MCF 10A (cell line): ENCODE results near the gene PPY. TPM values are rescaled to one million over a fixed set of nuclear protein-coding genes. Genes with fewer than 3 reads are reported as not detected.

Experiments
- BruUV-seq: library from RNA; stranded (reverse); fragments of 400-500 nt; replicated peaks from 2 replicates; lab custom pipeline; 2021; lab: Mats Ljungman, UMichigan
- CTCF ChIA-PET: fragments of 300-600 bp; sonication (Branson Sonifier 250); formaldehyde crosslinking; extraction: SDS; loops from one replicate; lab custom pipeline; 2021; ENCODE audit warnings: antibody characterized with exemption, inconsistent platforms; lab: Yijun Ruan, JAX
- POLR2A ChIA-PET: fragments of 300-600, 350-650 bp; sonication (Branson Sonifier 250); formaldehyde crosslinking; extraction: SDS; loops from one replicate; lab custom pipeline; 2020; ENCODE audit warnings: antibody characterized with exemption, inconsistent platforms; lab: Yijun Ruan, JAX
- DNase-seq: peaks from one replicate; pipeline ENCODE4 v3.0.0-alpha.2; 2018; ENCODE audit not compliant: unreplicated experiment
- H3K27ac Mint-ChIP-seq: one replicate; pipeline ENCODE4 v1.8.0; 2022; ENCODE audit warnings: mild to moderate bottlenecking, low read depth, mixed read lengths; ENCODE audit not compliant: unreplicated experiment
- H3K27me3 Mint-ChIP-seq: one replicate; pipeline ENCODE4 v1.8.0; 2022; ENCODE audit warnings: mixed read lengths; ENCODE audit not compliant: insufficient read depth, unreplicated experiment
- H3K36me3 Mint-ChIP-seq: one replicate; pipeline ENCODE4 v1.8.0; 2022; ENCODE audit warnings: mild to moderate bottlenecking, moderate library complexity, mixed read lengths; ENCODE audit not compliant: insufficient read depth, unreplicated experiment
- H3K4me1 Mint-ChIP-seq: one replicate; pipeline ENCODE4 v1.8.0; 2022; ENCODE audit warnings: mixed read lengths; ENCODE audit not compliant: insufficient read depth, unreplicated experiment
- H3K4me3 Mint-ChIP-seq: one replicate; pipeline ENCODE4 v1.8.0; 2022; ENCODE audit warnings: mild to moderate bottlenecking, moderate library complexity, mixed read lengths; ENCODE audit not compliant: unreplicated experiment
- H3K9me3 Mint-ChIP-seq: one replicate; pipeline ENCODE4 v1.8.0; 2022; ENCODE audit warnings: mixed read lengths; ENCODE audit not compliant: unreplicated experiment
- CTCF ChIP-seq: fragments of 200-600 bp; IDR thresholded peaks from one replicate; pipeline ENCODE4 v1.8.0; 2022; ENCODE audit warnings: antibody characterized with exemption, mild to moderate bottlenecking; ENCODE audit not compliant: unreplicated experiment
- intact Hi-C: fragments of 100-400 bp; cut with micrococcal nuclease; formaldehyde crosslinking; loops from 2 replicates; pipeline ENCODE4 v1.14.1; 2022
- total RNA-seq: library from RNA; stranded (reverse); gene quantifications from 2 replicates; pipeline ENCODE4 v1.2.3, GENCODE V29; 2022

PPY gene
- total RNA-seq, 1 experiment from 2014 or later: not detected

- Mint-ChIP-seq H3K27ac (no peak overlapping the region), H3K4me3 (no peak overlapping the region), H3K9me3 (no peaks in the 10 kb centered on the region), H3K36me3 (no peaks in the 10 kb centered on the region), H3K27me3 (peaks cover 71% of the 10 kb centered on the region), H3K4me1 (no peaks in the 10 kb centered on the region)
- CTCF ChIA-PET: interaction anchor here (3.0 kb wide), 1 partner anchor 49 kb away, joined by 8 read pairs; no protein-coding TSS in a partner anchor
- no peak for DNase-seq
- BruUV-seq: no TSS peak
- intact Hi-C loops: no loop called here
- no peak for TF ChIP-seq CTCF
- POLR2A ChIA-PET: interaction anchor here (0.6 kb wide), 1 partner anchor 261 kb away, joined by 4 read pairs; no protein-coding TSS in a partner anchor
Observed at GRCh38 chr17:43927060-43927864, 15.0 kb downstream of the PPY start.

- ChIA-PET CTCF (interaction anchor here (0.6 to 3.4 kb wide), 4 partner anchors 14 to 66 kb away, joined by 4 to 11 read pairs (median 7); no protein-coding TSS in a partner anchor), POLR2A (interaction anchor here (0.9 kb wide), 1 partner anchor 13 kb away, joined by 3 read pairs; no protein-coding TSS in a partner anchor)
- Mint-ChIP-seq H3K4me1 (no peaks in the 10 kb centered on the region), H3K36me3 (no peaks in the 10 kb centered on the region), H3K4me3 (no peak overlapping the region), H3K9me3 (no peaks in the 10 kb centered on the region), H3K27me3 (peaks cover 69% of the 10 kb centered on the region), H3K27ac (no peak overlapping the region)
- no TSS peak for BruUV-seq
- TF ChIP-seq CTCF: no peak
- intact Hi-C loops: no loop called here
- DNase-seq: no peak
Observed at GRCh38 chr17:43924558-43924957, 17.7 kb downstream of the PPY start.

- POLR2A ChIA-PET: no interaction called here
- Mint-ChIP-seq H3K36me3 (no peaks in the 10 kb centered on the region), H3K9me3 (no peaks in the 10 kb centered on the region), H3K4me3 (no peak overlapping the region), H3K4me1 (no peaks in the 10 kb centered on the region), H3K27me3 (peaks cover 31% of the 10 kb centered on the region), H3K27ac (no peak overlapping the region)
- no peak for TF ChIP-seq CTCF
- no TSS peak for BruUV-seq
- CTCF ChIA-PET: interaction anchor here (0.6 to 1.0 kb wide), 3 partner anchors 11 to 201 kb away, joined by 3 read pairs; no protein-coding TSS in a partner anchor
- no peak for DNase-seq
- intact Hi-C loops: no loop called here
Observed at GRCh38 chr17:43920500-43921095, 21.7 kb downstream of the PPY start.

- no TSS peak for BruUV-seq
- no peak for TF ChIP-seq CTCF
- peaks cover 12% of the 10 kb centered on the region for H3K27me3 Mint-ChIP-seq
- no peak overlapping the region for H3K4me3 Mint-ChIP-seq
- ChIA-PET CTCF (interaction anchor here (0.5 kb wide), 1 partner anchor 83 kb away, joined by 3 read pairs; no protein-coding TSS in a partner anchor), POLR2A (no interaction called here)
- intact Hi-C loops: no loop called here
- no peaks in the 10 kb centered on the region for H3K4me1 Mint-ChIP-seq
- H3K36me3 Mint-ChIP-seq: no peaks in the 10 kb centered on the region
- DNase-seq: no peak
- no peak overlapping the region for H3K27ac Mint-ChIP-seq
- no peaks in the 10 kb centered on the region for H3K9me3 Mint-ChIP-seq
Observed at GRCh38 chr17:43918026-43918389, 24.3 kb downstream of the PPY start.
